Panc1 (cell line): ENCODE data around the gene AMMECR1L.

Source experiments
- POLR2AphosphoS5 ChIP-seq: IDR thresholded peaks from 2 replicates; pipeline ENCODE4 v1.6.1; 2012; ENCODE audit warnings: mild to moderate bottlenecking, low read depth, low read length, moderate library complexity
- SIN3A ChIP-seq: IDR thresholded peaks from 2 replicates; pipeline ENCODE4 v1.6.1; 2012; ENCODE audit warnings: low read depth, mild to moderate bottlenecking, low read length, moderate library complexity, borderline replicate concordance; ENCODE audit not compliant: insufficient read depth
- TF ChIP-seq, protein P1 (sequence below): fragments of 450-650 bp; IDR thresholded peaks from 2 replicates; pipeline ENCODE4 v1.5.1; 2017; ENCODE audit warnings: mild to moderate bottlenecking
- TF ChIP-seq, protein P2 (sequence below), 2 experiments: IDR thresholded peaks; 2 replicates each; pipeline ENCODE4 v1.6.1; 2011 to 2012; ENCODE audit warnings: low read depth in 2 of 2, control low read depth in 1 of 2, low read length in 1 of 2, mild to moderate bottlenecking in 1 of 2, moderate library complexity in 1 of 2; ENCODE audit not compliant: insufficient read depth in 1 of 2

DNA sequence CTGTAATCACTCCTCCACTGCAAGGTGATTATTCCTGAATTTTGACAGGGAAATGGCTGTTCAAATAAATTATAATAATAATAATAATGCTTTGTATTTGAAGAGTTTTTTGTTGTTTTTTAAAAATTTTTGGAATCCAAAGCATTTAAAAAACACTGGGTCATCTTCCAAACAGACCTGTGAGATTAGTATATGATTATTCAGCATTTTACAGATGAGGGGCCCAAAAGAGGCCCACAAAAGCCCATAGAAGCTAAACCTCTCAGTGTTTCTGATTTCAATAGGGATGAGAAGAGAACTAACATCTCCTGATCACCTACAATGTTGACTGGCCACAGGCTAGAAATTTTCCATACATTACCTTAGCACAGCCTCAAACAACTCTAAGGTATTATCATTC lies 19.8 kb downstream of the AMMECR1L start:
- TF ChIP-seq, protein P1, sequence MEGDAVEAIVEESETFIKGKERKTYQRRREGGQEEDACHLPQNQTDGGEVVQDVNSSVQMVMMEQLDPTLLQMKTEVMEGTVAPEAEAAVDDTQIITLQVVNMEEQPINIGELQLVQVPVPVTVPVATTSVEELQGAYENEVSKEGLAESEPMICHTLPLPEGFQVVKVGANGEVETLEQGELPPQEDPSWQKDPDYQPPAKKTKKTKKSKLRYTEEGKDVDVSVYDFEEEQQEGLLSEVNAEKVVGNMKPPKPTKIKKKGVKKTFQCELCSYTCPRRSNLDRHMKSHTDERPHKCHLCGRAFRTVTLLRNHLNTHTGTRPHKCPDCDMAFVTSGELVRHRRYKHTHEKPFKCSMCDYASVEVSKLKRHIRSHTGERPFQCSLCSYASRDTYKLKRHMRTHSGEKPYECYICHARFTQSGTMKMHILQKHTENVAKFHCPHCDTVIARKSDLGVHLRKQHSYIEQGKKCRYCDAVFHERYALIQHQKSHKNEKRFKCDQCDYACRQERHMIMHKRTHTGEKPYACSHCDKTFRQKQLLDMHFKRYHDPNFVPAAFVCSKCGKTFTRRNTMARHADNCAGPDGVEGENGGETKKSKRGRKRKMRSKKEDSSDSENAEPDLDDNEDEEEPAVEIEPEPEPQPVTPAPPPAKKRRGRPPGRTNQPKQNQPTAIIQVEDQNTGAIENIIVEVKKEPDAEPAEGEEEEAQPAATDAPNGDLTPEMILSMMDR = no peak
- TF ChIP-seq SIN3A (no peak), POLR2AphosphoS5 (no peak)
- TF ChIP-seq, protein P2, sequence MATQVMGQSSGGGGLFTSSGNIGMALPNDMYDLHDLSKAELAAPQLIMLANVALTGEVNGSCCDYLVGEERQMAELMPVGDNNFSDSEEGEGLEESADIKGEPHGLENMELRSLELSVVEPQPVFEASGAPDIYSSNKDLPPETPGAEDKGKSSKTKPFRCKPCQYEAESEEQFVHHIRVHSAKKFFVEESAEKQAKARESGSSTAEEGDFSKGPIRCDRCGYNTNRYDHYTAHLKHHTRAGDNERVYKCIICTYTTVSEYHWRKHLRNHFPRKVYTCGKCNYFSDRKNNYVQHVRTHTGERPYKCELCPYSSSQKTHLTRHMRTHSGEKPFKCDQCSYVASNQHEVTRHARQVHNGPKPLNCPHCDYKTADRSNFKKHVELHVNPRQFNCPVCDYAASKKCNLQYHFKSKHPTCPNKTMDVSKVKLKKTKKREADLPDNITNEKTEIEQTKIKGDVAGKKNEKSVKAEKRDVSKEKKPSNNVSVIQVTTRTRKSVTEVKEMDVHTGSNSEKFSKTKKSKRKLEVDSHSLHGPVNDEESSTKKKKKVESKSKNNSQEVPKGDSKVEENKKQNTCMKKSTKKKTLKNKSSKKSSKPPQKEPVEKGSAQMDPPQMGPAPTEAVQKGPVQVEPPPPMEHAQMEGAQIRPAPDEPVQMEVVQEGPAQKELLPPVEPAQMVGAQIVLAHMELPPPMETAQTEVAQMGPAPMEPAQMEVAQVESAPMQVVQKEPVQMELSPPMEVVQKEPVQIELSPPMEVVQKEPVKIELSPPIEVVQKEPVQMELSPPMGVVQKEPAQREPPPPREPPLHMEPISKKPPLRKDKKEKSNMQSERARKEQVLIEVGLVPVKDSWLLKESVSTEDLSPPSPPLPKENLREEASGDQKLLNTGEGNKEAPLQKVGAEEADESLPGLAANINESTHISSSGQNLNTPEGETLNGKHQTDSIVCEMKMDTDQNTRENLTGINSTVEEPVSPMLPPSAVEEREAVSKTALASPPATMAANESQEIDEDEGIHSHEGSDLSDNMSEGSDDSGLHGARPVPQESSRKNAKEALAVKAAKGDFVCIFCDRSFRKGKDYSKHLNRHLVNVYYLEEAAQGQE (IDR thresholded peaks at IDR 0.05; ENCODE audit: insufficient read depth in 1 of 2, low read depth in 2 of 2, low read length in 1 of 2) = no peak
